OCI-LY1 (cell line): ENCODE measurements around the gene HEXD.

Source experiments
- H2AFZ ChIP-seq: fragments of 200-600 bp; sonication (generic), shearing (Covaris generic); 2 replicates; pipeline ENCODE4 v1.6.0; 2014; ENCODE audit warnings: antibody characterized with exemption, mild to moderate bottlenecking, low read length
- H3F3A ChIP-seq: fragments of 200-600 bp; sonication (generic), shearing (Covaris generic); 2 replicates; pipeline ENCODE4 v1.6.0; 2014; ENCODE audit warnings: mild to moderate bottlenecking, antibody characterized with exemption, low read length, moderate library complexity; ENCODE audit not compliant: insufficient read depth
- H3K27ac ChIP-seq: fragments of 200-600 bp; sonication (generic); 2 replicates; pipeline ENCODE4 v1.5.1; 2014; ENCODE audit warnings: low read length, mixed run types, mild to moderate bottlenecking, low read depth; ENCODE audit not compliant: poor library complexity, severe bottlenecking
- H3K27me3 ChIP-seq: fragments of 200-600 bp; sonication (generic); 2 replicates; pipeline ENCODE4 v1.6.0; 2014; ENCODE audit warnings: antibody characterized with exemption, mild to moderate bottlenecking, low read length, moderate library complexity; ENCODE audit not compliant: insufficient read depth
- H3K36me3 ChIP-seq: fragments of 200-600 bp; sonication (generic); 2 replicates; pipeline ENCODE4 v1.6.1; 2014; ENCODE audit warnings: mild to moderate bottlenecking, antibody characterized with exemption, low read length, moderate library complexity, mixed read lengths; ENCODE audit not compliant: insufficient read depth
- H3K4me1 ChIP-seq: fragments of 200-600 bp; sonication (generic); 2 replicates; pipeline ENCODE4 v1.5.1; 2014; ENCODE audit warnings: mild to moderate bottlenecking, low read length, moderate library complexity; ENCODE audit not compliant: insufficient read depth, severe bottlenecking
- H3K4me2 ChIP-seq: fragments of 200-600 bp; sonication (generic), shearing (Covaris generic); 2 replicates; pipeline ENCODE4 v1.6.1; 2014; ENCODE audit warnings: low read length
- H3K4me3 ChIP-seq: fragments of 200-600 bp; sonication (generic); 2 replicates; pipeline ENCODE4 v1.5.1; 2014; ENCODE audit warnings: low read length, low read depth, mild to moderate bottlenecking, mixed read lengths; ENCODE audit not compliant: poor library complexity, severe bottlenecking
- H3K79me2 ChIP-seq: fragments of 200-600 bp; shearing (Covaris generic); 2 replicates; pipeline ENCODE4 v1.6.1; 2016; ENCODE audit warnings: mixed run types, low read length, mixed read lengths; ENCODE audit not compliant: insufficient read depth
- H3K9ac ChIP-seq: fragments of 200-600 bp; sonication (generic), shearing (Covaris generic); 2 replicates; pipeline ENCODE4 v1.6.1; 2014; ENCODE audit warnings: mild to moderate bottlenecking, low read length, mixed read lengths
- H3K9me2 ChIP-seq: fragments of 200-600 bp; sonication (generic), shearing (Covaris generic); 2 replicates; pipeline ENCODE4 v1.6.1; 2014; ENCODE audit warnings: low read depth, mild to moderate bottlenecking, low read length, mixed read lengths
- H3K9me3 ChIP-seq: fragments of 200-600 bp; shearing (Covaris generic); 2 replicates; pipeline ENCODE4 v1.6.1; 2014; ENCODE audit warnings: low read length, mixed read lengths
- H4K20me1 ChIP-seq: fragments of 200-600 bp; sonication (generic), shearing (Covaris generic); 2 replicates; pipeline ENCODE4 v1.6.0; 2016; ENCODE audit warnings: mild to moderate bottlenecking, low read length; ENCODE audit not compliant: insufficient read depth
- EZH2 ChIP-seq: fragments of 200-600 bp; sonication (generic), shearing (Covaris generic); IDR thresholded peaks from 2 replicates; pipeline ENCODE4 v1.8.0; 2017; ENCODE audit warnings: borderline replicate concordance, mixed run types, mild to moderate bottlenecking, antibody characterized with exemption, low read length, moderate library complexity, mixed read lengths

Gene HEXD

GRCh38 chr17:82491533-82491932 lies 73.4 kb downstream of the HEXD start:
- Histone ChIP-seq H3F3A (0 out of 2 replicates have a peak, but pooled peaks cover 5% of the 10 kb centered on the region), H3K79me2 (no peaks in the 10 kb centered on the region), H2AFZ (no peak overlapping the region), H3K36me3 (peaks cover 20% of the 10 kb centered on the region; the same call in 1 of the 2 replicates), H4K20me1 (no peaks in the 10 kb centered on the region), H3K4me1 (peaks cover 57% of the 10 kb centered on the region), H3K9me2 (no peaks in the 10 kb centered on the region), H3K27me3 (no peaks in the 10 kb centered on the region), H3K27ac (peak overlapping the region; percentile 92), H3K9ac (no peak overlapping the region), H3K9me3 (no peaks in the 10 kb centered on the region), H3K4me3 (no peak overlapping the region), H3K4me2 (no peak overlapping the region)
- no peak for TF ChIP-seq EZH2
